OCI-LY1 (cell line): ENCODE data around the gene MRPL48.

Source experiments
- CTCF ChIP-seq: fragments of 200-600 bp; sonication (generic), shearing (Covaris generic); IDR thresholded peaks from 2 replicates; pipeline ENCODE4 v1.5.1; 2017; ENCODE audit warnings: mild to moderate bottlenecking, antibody characterized with exemption, low read length, moderate library complexity, mixed read lengths
- EZH2 ChIP-seq: fragments of 200-600 bp; sonication (generic), shearing (Covaris generic); IDR thresholded peaks from 2 replicates; pipeline ENCODE4 v1.8.0; 2017; ENCODE audit warnings: borderline replicate concordance, mixed run types, mild to moderate bottlenecking, antibody characterized with exemption, low read length, moderate library complexity, mixed read lengths

DNA sequence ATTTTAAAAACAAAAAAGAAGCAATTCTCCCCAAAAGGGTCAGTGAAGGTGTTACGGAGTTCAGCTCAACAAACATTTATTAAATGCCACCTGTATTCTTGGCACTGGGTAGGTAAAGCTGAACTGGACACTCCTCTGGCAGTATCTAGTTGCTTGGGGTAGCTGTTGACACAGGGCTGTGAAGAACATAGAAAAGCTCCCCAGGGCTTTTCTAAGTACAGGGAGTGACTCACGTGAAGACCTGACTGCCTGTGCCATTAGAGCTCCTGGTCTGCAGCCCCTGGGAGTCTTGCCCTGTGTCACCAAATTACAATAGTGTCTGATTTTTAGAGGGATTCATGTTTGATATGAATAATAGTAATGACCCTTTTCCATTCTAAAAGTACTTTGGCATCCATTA lies 45.4 kb downstream of the MRPL48 start:
- TF ChIP-seq CTCF (no peak), EZH2 (no peak)
